Small intestine (tissue), 7 donors: ENCODE data around the gene C13orf46. TPM values are rescaled to one million over a fixed set of nuclear protein-coding genes. Genes with fewer than 3 reads are reported as not detected.

Experiments used
- DNase-seq, 2 donors: peaks; one replicate each; pipeline versions ENCODE4 v3.0.0 to v3.0.0-alpha.2; 2013
- FAIRE-seq: peaks from 2 replicates; lab custom pipeline; 2012; peaks lifted over from hg19 to GRCh38; lab: Jason Lieb, UNC
- H3K27ac ChIP-seq, 3 donors: one replicate each; pipeline ENCODE4 v1.5.1; 2013; ENCODE audit warnings: low read length in 2 of 3, mild to moderate bottlenecking in 2 of 3, control low read depth in 1 of 3, inconsistent platforms in 1 of 3, low read depth in 1 of 3, moderate library complexity in 1 of 3
- H3K27me3 ChIP-seq, 3 donors: one replicate each; pipeline ENCODE4 v1.6.1; 2013; ENCODE audit warnings: low read length in 3 of 3, inconsistent platforms in 1 of 3; ENCODE audit not compliant: control insufficient read depth in 3 of 3, insufficient read depth in 3 of 3
- H3K36me3 ChIP-seq, 3 donors: one replicate each; pipeline ENCODE4 v1.6.1; 2013; ENCODE audit warnings: low read length in 3 of 3, inconsistent platforms in 1 of 3, low read depth in 1 of 3, mild to moderate bottlenecking in 1 of 3, moderate library complexity in 1 of 3; ENCODE audit not compliant: control insufficient read depth in 3 of 3, insufficient read depth in 2 of 3
- H3K4me1 ChIP-seq, 3 donors: one replicate each; pipeline ENCODE4 v1.6.1; 2013; ENCODE audit warnings: low read length in 2 of 3, inconsistent platforms in 1 of 3, low read depth in 1 of 3, mild to moderate bottlenecking in 1 of 3, moderate library complexity in 1 of 3; ENCODE audit not compliant: control insufficient read depth in 3 of 3, insufficient read depth in 2 of 3
- H3K4me3 ChIP-seq, 3 donors: one replicate each; pipeline ENCODE4 v1.5.1; 2013; ENCODE audit warnings: low read length in 3 of 3, control low read depth in 1 of 3, inconsistent platforms in 1 of 3, low read depth in 1 of 3, mild to moderate bottlenecking in 1 of 3, moderate library complexity in 1 of 3
- H3K9me3 ChIP-seq, 2 donors: one replicate each; pipeline ENCODE4 v1.6.1; 2013; ENCODE audit warnings: low read depth in 1 of 2, low read length in 1 of 2; ENCODE audit not compliant: control insufficient read depth in 2 of 2, insufficient read depth in 1 of 2
- WGBS, 3 donors: extraction: QIAGEN DNeasy Blood & Tissue Kit; methylation state at CpG; one replicate each; pipeline ENCODE4 v1.1.7; 2013; 5-methylcytosine and 5-hydroxymethylcytosine counted together
- polyA plus RNA-seq, 4 donors: library from polyadenylated mRNA; stranded (reverse) in 3 of 4; unstranded in 1 of 4; fragments of 200-250 nt in 3 of 4; fragments of 120-200 nt in 1 of 4; gene quantifications; one replicate each; pipeline versions ENCODE4 v1.2.1 to v1.2.3, GENCODE V29; 2013
- donor health status: healthy with polysubstance abuse.
- donor health status: control.
- donor health status: control.
- donor health status: Bipolar disorder and iron deficiency.
- donor health status: healthy.

Gene C13orf46
- polyA plus RNA-seq, 4 donors = 0.04 to 0.27 (median 0.22) TPM; not detected in 1

GRCh38 chr13:113937527-113938180, 36.2 kb downstream of the C13orf46 start:
- FAIRE-seq = no peak
- no peak overlapping the region for H3K27ac ChIP-seq
- peaks cover 0 to 44% (median 0%) of the 10 kb centered on the region in 3 donors for H3K4me1 ChIP-seq
- no peaks in the 10 kb centered on the region for H3K9me3 ChIP-seq
- 11 to 55% (median 40%) methylated on average over 20 of the region's 20 CpGs for WGBS, 3 donors
- no peaks in the 10 kb centered on the region for H3K36me3 ChIP-seq
- peaks cover 0 to 3% (median 0%) of the 10 kb centered on the region in 3 donors for H3K27me3 ChIP-seq
- H3K4me3 ChIP-seq = no peak overlapping the region
- peak in 1 of 2 donors; percentile 36 for DNase-seq

- FAIRE-seq (no peak), DNase-seq (no peak)
- Histone ChIP-seq H3K4me3 (no peak overlapping the region), H3K27me3 (peaks cover 0 to 3% (median 0%) of the 10 kb centered on the region in 3 donors), H3K27ac (no peak overlapping the region), H3K4me1 (peaks cover 0 to 44% (median 0%) of the 10 kb centered on the region in 3 donors), H3K36me3 (no peaks in the 10 kb centered on the region), H3K9me3 (no peaks in the 10 kb centered on the region)
- 13 to 61% (median 38%) methylated on average over 12 of the region's 12 CpGs for WGBS, 3 donors
Measured at GRCh38 chr13:113937073-113937472, 36.8 kb downstream of the C13orf46 start.

DNA sequence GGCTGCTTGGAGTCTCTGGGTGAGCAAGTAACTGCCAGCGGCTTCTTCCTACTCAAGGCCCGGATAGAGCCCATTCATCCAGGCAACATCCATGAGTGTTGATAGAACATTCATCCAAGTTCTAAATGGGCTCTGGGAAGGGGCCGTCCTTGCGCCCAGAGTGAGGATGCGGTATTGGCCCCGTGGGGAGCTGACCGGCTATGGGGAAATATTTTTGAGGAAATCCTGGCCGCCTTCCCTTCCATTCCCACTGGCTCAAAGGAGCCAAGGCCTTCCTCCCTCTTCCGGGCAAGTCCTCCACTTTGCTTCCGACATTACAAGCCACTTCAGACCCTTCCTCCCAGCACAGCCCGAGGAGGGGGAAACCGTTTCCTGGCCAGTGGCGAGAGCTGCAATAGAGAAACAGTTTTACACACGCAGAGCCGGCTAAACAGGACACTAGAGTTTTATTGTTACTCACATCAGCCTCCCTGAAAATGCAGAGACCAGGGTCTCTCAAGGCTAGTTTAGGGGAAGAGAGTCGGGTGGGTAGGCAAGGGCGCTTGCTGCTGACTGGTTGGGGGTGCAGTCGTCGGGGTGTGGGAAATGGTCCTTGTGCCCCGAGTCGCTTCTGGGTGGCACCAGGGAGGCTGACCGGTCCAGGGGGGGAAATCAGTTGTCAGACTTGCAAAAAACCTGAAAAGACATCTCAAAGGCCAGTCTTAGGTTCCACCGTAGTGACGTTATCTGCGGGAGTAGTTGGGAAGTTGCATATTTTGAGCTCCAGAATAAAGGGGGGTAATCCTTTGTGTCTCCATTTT, 37.5 kb downstream of the C13orf46 start:
- Histone ChIP-seq H3K27ac (no peak overlapping the region), H3K9me3 (no peaks in the 10 kb centered on the region), H3K36me3 (no peaks in the 10 kb centered on the region), H3K4me3 (no peak overlapping the region), H3K4me1 (peaks cover 0 to 44% (median 0%) of the 10 kb centered on the region in 3 donors), H3K27me3 (peaks cover 0 to 3% (median 0%) of the 10 kb centered on the region in 3 donors)
- FAIRE-seq (no peak), DNase-seq (no peak)
- 72 to 81% (median 78%) methylated on average over 25 of the region's 25 CpGs for WGBS, 3 donors

GRCh38 chr13:113935001-113935844, 38.7 kb downstream of the C13orf46 start:
- DNase-seq (no peak), FAIRE-seq (no peak)
- Histone ChIP-seq H3K4me3 (no peak overlapping the region), H3K9me3 (no peaks in the 10 kb centered on the region), H3K36me3 (no peaks in the 10 kb centered on the region), H3K4me1 (peaks cover 0 to 43% (median 0%) of the 10 kb centered on the region in 3 donors), H3K27me3 (peaks cover 0 to 3% (median 0%) of the 10 kb centered on the region in 3 donors), H3K27ac (peak overlapping the region in 1 of 3 donors; percentile 8)
- WGBS, 3 donors = 61 to 80% (median 75%) methylated on average over 21 of the region's 21 CpGs

GRCh38 chr13:113934576-113934975, 39.3 kb downstream of the C13orf46 start:
- H3K27ac ChIP-seq = peak overlapping the region in 1 of 3 donors; percentile 8
- DNase-seq (no peak), FAIRE-seq (no peak)
- no peaks in the 10 kb centered on the region for H3K36me3 ChIP-seq
- H3K27me3 ChIP-seq = peaks cover 0 to 3% (median 0%) of the 10 kb centered on the region in 3 donors
- peaks cover 0 to 38% (median 0%) of the 10 kb centered on the region in 3 donors for H3K4me1 ChIP-seq
- H3K9me3 ChIP-seq = no peaks in the 10 kb centered on the region
- H3K4me3 ChIP-seq = no peak overlapping the region
- WGBS, 3 donors = 87 to 94% (median 93%) methylated on average over 14 of the region's 14 CpGs

- H3K4me1 ChIP-seq = peaks cover 0 to 31% (median 0%) of the 10 kb centered on the region in 3 donors
- WGBS, 3 donors = 95 to 97% (median 95%) methylated on average over 22 of the region's 22 CpGs
- DNase-seq = no peak
- no peak overlapping the region for H3K4me3 ChIP-seq
- H3K27me3 ChIP-seq = peaks cover 0 to 3% (median 0%) of the 10 kb centered on the region in 3 donors
- no peak overlapping the region for H3K27ac ChIP-seq
- no peaks in the 10 kb centered on the region for H3K36me3 ChIP-seq
- no peaks in the 10 kb centered on the region for H3K9me3 ChIP-seq
- FAIRE-seq = no peak
Measured at GRCh38 chr13:113933901-113934300, 40.0 kb downstream of the C13orf46 start.

- H3K36me3 ChIP-seq = no peaks in the 10 kb centered on the region
- 82 to 85% (median 82%) methylated on average over 16 of the region's 16 CpGs for WGBS, 3 donors
- no peaks in the 10 kb centered on the region for H3K9me3 ChIP-seq
- no peak overlapping the region for H3K4me3 ChIP-seq
- DNase-seq (no peak), FAIRE-seq (no peak)
- no peak overlapping the region for H3K27ac ChIP-seq
- H3K27me3 ChIP-seq = no peaks in the 10 kb centered on the region
- H3K4me1 ChIP-seq = peaks cover 0 to 16% (median 0%) of the 10 kb centered on the region in 3 donors
Measured at GRCh38 chr13:113931841-113932459, 41.9 kb downstream of the C13orf46 start.
